ENCODE results near the gene AMH. TPM values are rescaled to one million over a fixed set of nuclear protein-coding genes. Genes with fewer than 3 reads are reported as not detected.
A peak's percentile ranks its signal among the peaks of the same experiment; 100 is the strongest.

AMH gene
- total RNA-seq, 4 donors from 2014 or later = 0.95 to 4.7 (median 1.6) TPM; not detected in 1

DNA sequence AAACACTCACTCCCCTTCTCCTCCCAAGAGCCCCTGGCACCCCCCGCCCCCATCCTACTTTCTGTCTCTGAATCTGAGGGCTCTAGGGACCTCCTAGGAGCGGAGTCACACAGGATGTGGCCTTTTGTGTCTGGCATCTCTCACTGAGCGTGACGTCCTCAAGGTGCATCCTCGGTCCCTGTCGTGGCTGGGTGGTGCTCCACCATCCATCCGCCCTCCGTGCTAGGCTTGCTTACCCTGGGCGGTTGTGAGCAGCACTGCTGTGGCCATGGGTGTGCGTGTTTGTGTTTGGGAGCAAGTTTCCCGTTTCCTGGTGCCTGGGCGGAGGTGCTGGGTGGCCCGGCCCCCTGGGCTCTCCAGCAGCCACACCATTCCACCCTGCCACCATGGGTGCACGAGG is 25.2 kb upstream of the AMH start:
- Histone ChIP-seq H3K9me3 (no peaks in the 10 kb centered on the region), H3K27ac (peak overlapping the region in 2 of 4 donors; percentile 16 to 75), H3K4me1 (peaks cover 0 to 5% (median 2%) of the 10 kb centered on the region in 4 donors), H3K27me3 (no peaks in the 10 kb centered on the region), H3K4me3 (no peak overlapping the region), H3K36me3 (peaks cover 0 to 99% (median 0%) of the 10 kb centered on the region in 3 donors)
- TF ChIP-seq CTCF (IDR thresholded peaks at IDR 0.05) (no peak), POLR2A (IDR thresholded peaks at IDR 0.05) (no peak)
- DNase-seq = peak in 2 of 3 donors; percentile 87 to 89

DNA sequence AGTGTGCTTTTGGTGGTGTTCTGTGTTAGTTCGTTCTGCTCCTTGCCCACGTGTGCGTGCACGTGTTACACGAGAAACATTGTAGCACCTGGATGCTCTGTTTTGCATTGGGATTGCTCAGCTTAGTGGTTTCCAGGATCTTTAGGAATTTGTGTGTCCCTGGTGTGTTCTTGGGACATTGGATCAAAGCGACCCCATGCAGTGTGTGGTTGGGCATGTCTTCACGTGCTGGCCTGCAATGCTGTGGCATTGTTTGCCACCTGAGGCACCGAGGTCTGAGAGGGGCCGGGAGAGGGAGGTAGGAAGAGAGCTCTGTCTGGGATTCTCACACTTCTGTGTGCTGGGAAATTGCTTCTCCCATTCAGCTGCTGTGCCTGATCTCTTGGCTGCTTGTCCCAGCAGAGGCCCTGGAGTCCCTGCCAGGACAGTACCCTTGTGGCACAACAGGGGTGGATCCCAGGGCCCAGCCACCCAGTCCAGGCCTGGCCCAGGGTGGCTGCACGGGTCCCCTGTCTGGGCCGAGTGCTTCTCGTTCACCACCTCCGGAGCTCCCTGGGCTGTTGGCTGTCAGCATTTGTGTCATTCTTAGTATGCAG is 24.3 kb upstream of the AMH start:
- TF ChIP-seq POLR2A (IDR thresholded peaks at IDR 0.05) = no peak
- TF ChIP-seq CTCF (IDR thresholded peaks at IDR 0.05) = no peak
- DNase-seq = no peak
- Histone ChIP-seq H3K27me3 (no peaks in the 10 kb centered on the region), H3K4me3 (no peak overlapping the region), H3K4me1 (peaks cover 0 to 5% (median 2%) of the 10 kb centered on the region in 4 donors), H3K9me3 (no peaks in the 10 kb centered on the region), H3K27ac (peak overlapping the region in 2 of 4 donors; percentile 16 to 75), H3K36me3 (peaks cover 0 to 99% (median 0%) of the 10 kb centered on the region in 3 donors)

DNA sequence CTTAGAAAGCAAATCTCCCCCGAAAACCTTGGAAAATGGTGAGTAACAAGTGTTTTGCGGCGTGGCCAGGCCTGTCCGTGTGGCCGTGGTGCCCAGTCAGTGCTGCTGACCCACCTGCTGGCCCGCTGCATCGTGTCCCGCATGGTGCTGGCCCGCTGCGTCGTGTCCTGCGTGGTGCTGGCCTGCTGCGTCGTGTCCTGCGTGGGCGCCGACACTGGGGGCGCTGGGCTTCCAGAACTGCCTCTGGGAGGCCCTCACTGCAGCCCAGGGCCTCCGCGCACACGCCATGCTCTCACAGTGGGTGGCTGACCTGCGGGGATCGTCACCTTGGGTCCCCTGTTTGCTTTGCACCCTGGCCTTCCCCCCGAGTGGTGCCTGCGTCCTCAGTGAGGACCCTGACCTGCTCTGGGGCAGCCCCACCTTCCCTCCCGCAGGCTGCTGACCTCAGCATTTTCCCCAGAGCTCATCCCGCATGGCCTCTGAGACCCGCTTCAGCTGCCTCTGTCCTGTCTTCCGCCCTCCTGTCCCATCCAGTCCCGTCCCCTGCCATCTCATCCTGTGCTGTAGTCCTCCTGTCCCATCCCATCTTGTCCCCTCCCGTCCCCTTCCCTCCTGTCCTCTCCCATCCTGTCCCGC is 23.6 kb upstream of the AMH start:
- no peaks in the 10 kb centered on the region for H3K9me3 ChIP-seq
- H3K36me3 ChIP-seq = peaks cover 0 to 99% (median 0%) of the 10 kb centered on the region in 3 donors
- H3K4me1 ChIP-seq = peaks cover 0 to 5% (median 2%) of the 10 kb centered on the region in 4 donors
- H3K4me3 ChIP-seq = no peak overlapping the region
- peak overlapping the region in 1 of 4 donors; percentile 75 for H3K27ac ChIP-seq
- no peaks in the 10 kb centered on the region for H3K27me3 ChIP-seq
- TF ChIP-seq POLR2A (IDR thresholded peaks at IDR 0.05) = no peak
- no peak for TF ChIP-seq CTCF (IDR thresholded peaks at IDR 0.05)
- no peak for DNase-seq

DNA sequence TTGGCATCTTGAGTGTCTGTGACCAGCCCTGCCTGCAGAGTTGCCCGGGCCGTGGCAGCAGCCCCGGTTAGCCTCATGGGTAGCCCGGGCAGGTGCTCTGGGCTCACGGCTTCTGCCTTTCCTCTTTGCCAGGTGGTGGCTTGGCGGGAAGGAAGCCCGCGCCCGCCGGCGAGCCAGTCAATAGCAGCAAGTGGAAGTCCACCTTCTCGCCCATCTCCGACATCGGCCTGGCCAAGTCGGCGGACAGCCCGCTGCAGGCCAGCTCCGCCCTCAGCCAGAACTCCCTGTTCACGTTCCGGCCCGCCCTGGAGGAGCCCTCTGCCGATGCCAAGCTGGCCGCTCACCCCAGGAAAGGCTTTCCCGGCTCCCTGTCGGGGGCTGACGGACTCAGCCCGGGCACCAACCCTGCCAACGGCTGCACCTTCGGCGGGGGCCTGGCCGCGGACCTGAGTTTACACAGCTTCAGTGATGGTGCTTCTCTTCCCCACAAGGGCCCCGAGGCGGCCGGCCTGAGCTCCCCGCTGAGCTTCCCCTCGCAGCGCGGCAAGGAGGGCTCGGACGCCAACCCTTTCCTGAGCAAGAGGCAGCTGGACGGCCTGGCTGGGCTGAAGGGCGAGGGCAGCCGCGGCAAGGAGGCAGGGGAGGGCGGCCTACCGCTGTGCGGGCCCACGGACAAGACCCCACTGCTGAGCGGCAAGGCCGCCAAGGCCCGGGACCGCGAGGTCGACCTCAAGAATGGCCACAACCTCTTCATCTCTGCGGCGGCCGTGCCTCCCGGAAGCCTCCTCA is 22.9 kb upstream of the AMH start:
- Histone ChIP-seq H3K36me3 (peaks cover 0 to 96% (median 0%) of the 10 kb centered on the region in 3 donors), H3K27ac (peak overlapping the region in 1 of 4 donors; percentile 75)

More for the DNA sequence above, 22.9 kb upstream of the AMH start:
- Histone ChIP-seq H3K27me3 (no peaks in the 10 kb centered on the region), H3K9me3 (no peaks in the 10 kb centered on the region), H3K4me3 (no peak overlapping the region), H3K4me1 (peaks cover 0 to 5% (median 2%) of the 10 kb centered on the region in 4 donors)
- TF ChIP-seq CTCF (IDR thresholded peaks at IDR 0.05) = no peak
- no peak for TF ChIP-seq POLR2A (IDR thresholded peaks at IDR 0.05)
- DNase-seq = no peak

Measured in Peyer's patch (tissue), 4 donors.